GM06990 (cell line): ENCODE measurements around the gene SLC12A7.
A peak's percentile ranks its signal among the peaks of the same experiment; 100 is the strongest.
"Not testable (repeated sequence)": the region's sequence is repeated elsewhere in the genome, so short reads cannot be mapped to it uniquely, and the experiment has no call there.

Source experiments
- DNase-seq: peaks from one replicate; pipeline ENCODE4 v3.0.0-alpha.2; 2011; ENCODE audit not compliant: insufficient read length; ENCODE audit errors: extremely low read depth
- H3K27me3 ChIP-seq: replicated peaks from 2 replicates; pipeline ENCODE4 v1.6.0; 2011; ENCODE audit warnings: low read length; ENCODE audit not compliant: control insufficient read depth, insufficient read depth
- H3K36me3 ChIP-seq: 2 replicates; pipeline ENCODE4 v1.5.1; 2011; ENCODE audit warnings: low read length; ENCODE audit not compliant: control insufficient read depth, insufficient read depth
- H3K4me3 ChIP-seq: replicated peaks from 2 replicates; pipeline ENCODE4 v1.5.1; 2011; ENCODE audit warnings: low read depth, mild to moderate bottlenecking, control low read depth, low read length
- CTCF ChIP-seq: IDR thresholded peaks from 2 replicates; pipeline ENCODE4 v1.5.1; 2011; ENCODE audit warnings: low read length, control low read depth, mild to moderate bottlenecking, inconsistent platforms; ENCODE audit not compliant: insufficient read depth, poor library complexity, severe bottlenecking

Gene SLC12A7

GRCh38 chr5:1131191-1131621 lies 19.3 kb upstream of the SLC12A7 start:
- Histone ChIP-seq H3K27me3 (no peaks in the 10 kb centered on the region), H3K4me3 (no peak overlapping the region), H3K36me3 (no peaks in the 10 kb centered on the region)
- no peak for TF ChIP-seq CTCF
- no peak for DNase-seq

GRCh38 chr5:1130218-1130946 lies 18.5 kb upstream of the SLC12A7 start:
- Histone ChIP-seq H3K4me3 (peak overlapping the region; percentile 11; the same call in 1 of the 2 replicates), H3K36me3 (no peaks in the 10 kb centered on the region), H3K27me3 (no peaks in the 10 kb centered on the region)
- no peak for DNase-seq
- TF ChIP-seq CTCF: no peak

- Histone ChIP-seq H3K36me3 (no peaks in the 10 kb centered on the region), H3K4me3 (no peak overlapping the region), H3K27me3 (no peaks in the 10 kb centered on the region)
- no peak for DNase-seq
- no peak for TF ChIP-seq CTCF
Measured at GRCh38 chr5:1129711-1130055, 17.8 kb upstream of the SLC12A7 start.

- DNase-seq: no peak
- no peaks in the 10 kb centered on the region for H3K36me3 ChIP-seq
- no peak overlapping the region for H3K4me3 ChIP-seq
- no peaks in the 10 kb centered on the region for H3K27me3 ChIP-seq
- no peak for TF ChIP-seq CTCF
Measured at GRCh38 chr5:1128977-1129710, 17.3 kb upstream of the SLC12A7 start.

- no peak for TF ChIP-seq CTCF
- Histone ChIP-seq H3K36me3 (no peaks in the 10 kb centered on the region), H3K27me3 (no peaks in the 10 kb centered on the region), H3K4me3 (no peak overlapping the region)
- DNase-seq: no peak
Measured at GRCh38 chr5:1127959-1128785, 16.3 kb upstream of the SLC12A7 start.

GRCh38 chr5:1125695-1126094 lies 13.8 kb upstream of the SLC12A7 start:
- not testable (repeated sequence) for DNase-seq, H3K4me3 ChIP-seq, H3K27me3 ChIP-seq, H3K36me3 ChIP-seq
